ENCODE measurements around the gene STX7.

Gene STX7

GRCh38 chr6:132430110-132430509, 82.8 kb downstream of the STX7 start:
- DNase-seq (ENCODE audit: low read depth), result no peak
- TF ChIP-seq CTCF (conservative IDR thresholded peaks at IDR 0.05; ENCODE audit: low read depth, low read length), result no peak
- H3K4me3 ChIP-seq (ENCODE audit: low read depth, low read length), result no peak overlapping the region

- no peak overlapping the region for H3K4me3 ChIP-seq (ENCODE audit: low read depth, low read length)
- DNase-seq (ENCODE audit: low read depth), result no peak
- TF ChIP-seq CTCF (conservative IDR thresholded peaks at IDR 0.05; ENCODE audit: low read depth, low read length), result no peak
These were observed 87.7 kb downstream of the STX7 start for GRCh38 chr6:132425176-132425575.

GRCh38 chr6:132423839-132424238, 89.1 kb downstream of the STX7 start:
- no peak for TF ChIP-seq CTCF (conservative IDR thresholded peaks at IDR 0.05; ENCODE audit: low read depth, low read length)
- H3K4me3 ChIP-seq (ENCODE audit: low read depth, low read length), result no peak overlapping the region
- DNase-seq (ENCODE audit: low read depth), result no peak

- no peak for DNase-seq (ENCODE audit: low read depth)
- no peak for TF ChIP-seq CTCF (conservative IDR thresholded peaks at IDR 0.05; ENCODE audit: low read depth, low read length)
- H3K4me3 ChIP-seq (ENCODE audit: low read depth, low read length), result no peak overlapping the region
These were observed 94.5 kb downstream of the STX7 start for GRCh38 chr6:132418235-132418965.

GRCh38 chr6:132414761-132415160, 98.2 kb downstream of the STX7 start:
- no peak for DNase-seq (ENCODE audit: low read depth)
- H3K4me3 ChIP-seq (ENCODE audit: low read depth, low read length), result no peak overlapping the region
- TF ChIP-seq CTCF (conservative IDR thresholded peaks at IDR 0.05; ENCODE audit: low read depth, low read length), result no peak

GRCh38 chr6:132414322-132414721, 98.6 kb downstream of the STX7 start:
- no peak for TF ChIP-seq CTCF (conservative IDR thresholded peaks at IDR 0.05; ENCODE audit: low read depth, low read length)
- no peak overlapping the region for H3K4me3 ChIP-seq (ENCODE audit: low read depth, low read length)
- no peak for DNase-seq (ENCODE audit: low read depth)

- TF ChIP-seq CTCF (conservative IDR thresholded peaks at IDR 0.05; ENCODE audit: low read depth, low read length), result no peak
- H3K4me3 ChIP-seq (ENCODE audit: low read depth, low read length), result no peak overlapping the region
- DNase-seq (ENCODE audit: low read depth), result no peak
These were observed 99.5 kb downstream of the STX7 start for GRCh38 chr6:132413499-132413802.
